ENCODE measurements around the gene HNRNPK.

GRCh38 chr9:83980395-83981125, 545 bp upstream of the HNRNPK start, which contains the start of gene RMI1:
- TF ChIP-seq POLR2A (IDR thresholded peaks at IDR 0.05) (peak; percentile 77 to 91), CTCF (IDR thresholded peaks at IDR 0.05) (peak in 2 of 4 experiments; percentile 5 to 42), EP300 (IDR thresholded peaks at IDR 0.05) (no peak)
